Measurements from ENCODE around the gene CNNM4. TPM values are rescaled to one million over a fixed set of nuclear protein-coding genes. Genes with fewer than 3 reads are reported as not detected.

CNNM4 gene
- polyA plus RNA-seq, 2 of the 4 experiments (the other 2 are of a cell fraction) = 8.8 to 11.2 TPM

DNA sequence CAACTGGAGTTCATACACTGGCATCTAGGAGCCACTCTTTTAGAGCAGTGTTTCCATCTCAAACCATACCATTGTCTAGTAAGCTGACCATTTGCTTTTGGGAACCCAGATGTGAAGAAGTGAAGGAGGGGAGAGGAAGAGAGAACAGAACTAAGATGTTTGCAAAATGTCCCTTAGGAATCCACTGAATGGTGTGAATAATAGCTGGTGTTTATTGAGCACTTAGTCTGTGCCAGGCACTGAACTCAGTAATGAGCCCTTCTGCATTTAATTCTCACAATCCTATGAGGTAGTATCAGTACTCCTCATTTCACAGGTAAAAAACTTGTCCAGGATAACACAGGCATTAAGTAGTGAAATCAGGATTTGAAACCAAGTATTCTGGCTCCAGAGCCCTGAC is 44.3 kb upstream of the CNNM4 start:
- DNase-seq (ENCODE audit: low read depth in 1 of 2, low spot score in 1 of 2) (no peak), ATAC-seq (no peak), FAIRE-seq (no peak)
- ChIA-PET CTCF (no interaction called here), POLR2A (no interaction called here)
- no peak for TF ChIP-seq NFE2L2 (conservative IDR thresholded peaks at IDR 0.05; ENCODE audit: low read length)
- TF ChIP-seq NPAS2 (CRISPR knock-in tag; IDR thresholded peaks at IDR 0.05; ENCODE audit: borderline replicate concordance) = no peak
- TF ChIP-seq, protein P1, sequence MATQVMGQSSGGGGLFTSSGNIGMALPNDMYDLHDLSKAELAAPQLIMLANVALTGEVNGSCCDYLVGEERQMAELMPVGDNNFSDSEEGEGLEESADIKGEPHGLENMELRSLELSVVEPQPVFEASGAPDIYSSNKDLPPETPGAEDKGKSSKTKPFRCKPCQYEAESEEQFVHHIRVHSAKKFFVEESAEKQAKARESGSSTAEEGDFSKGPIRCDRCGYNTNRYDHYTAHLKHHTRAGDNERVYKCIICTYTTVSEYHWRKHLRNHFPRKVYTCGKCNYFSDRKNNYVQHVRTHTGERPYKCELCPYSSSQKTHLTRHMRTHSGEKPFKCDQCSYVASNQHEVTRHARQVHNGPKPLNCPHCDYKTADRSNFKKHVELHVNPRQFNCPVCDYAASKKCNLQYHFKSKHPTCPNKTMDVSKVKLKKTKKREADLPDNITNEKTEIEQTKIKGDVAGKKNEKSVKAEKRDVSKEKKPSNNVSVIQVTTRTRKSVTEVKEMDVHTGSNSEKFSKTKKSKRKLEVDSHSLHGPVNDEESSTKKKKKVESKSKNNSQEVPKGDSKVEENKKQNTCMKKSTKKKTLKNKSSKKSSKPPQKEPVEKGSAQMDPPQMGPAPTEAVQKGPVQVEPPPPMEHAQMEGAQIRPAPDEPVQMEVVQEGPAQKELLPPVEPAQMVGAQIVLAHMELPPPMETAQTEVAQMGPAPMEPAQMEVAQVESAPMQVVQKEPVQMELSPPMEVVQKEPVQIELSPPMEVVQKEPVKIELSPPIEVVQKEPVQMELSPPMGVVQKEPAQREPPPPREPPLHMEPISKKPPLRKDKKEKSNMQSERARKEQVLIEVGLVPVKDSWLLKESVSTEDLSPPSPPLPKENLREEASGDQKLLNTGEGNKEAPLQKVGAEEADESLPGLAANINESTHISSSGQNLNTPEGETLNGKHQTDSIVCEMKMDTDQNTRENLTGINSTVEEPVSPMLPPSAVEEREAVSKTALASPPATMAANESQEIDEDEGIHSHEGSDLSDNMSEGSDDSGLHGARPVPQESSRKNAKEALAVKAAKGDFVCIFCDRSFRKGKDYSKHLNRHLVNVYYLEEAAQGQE (IDR thresholded peaks at IDR 0.05) = no peak
- no peak for TF ChIP-seq GATA3 (IDR thresholded peaks at IDR 0.05; ENCODE audit: borderline replicate concordance)
- no peak for TF ChIP-seq MYC (IDR thresholded peaks at IDR 0.05; ENCODE audit: borderline replicate concordance, low read length)
- TF ChIP-seq, protein P2, sequence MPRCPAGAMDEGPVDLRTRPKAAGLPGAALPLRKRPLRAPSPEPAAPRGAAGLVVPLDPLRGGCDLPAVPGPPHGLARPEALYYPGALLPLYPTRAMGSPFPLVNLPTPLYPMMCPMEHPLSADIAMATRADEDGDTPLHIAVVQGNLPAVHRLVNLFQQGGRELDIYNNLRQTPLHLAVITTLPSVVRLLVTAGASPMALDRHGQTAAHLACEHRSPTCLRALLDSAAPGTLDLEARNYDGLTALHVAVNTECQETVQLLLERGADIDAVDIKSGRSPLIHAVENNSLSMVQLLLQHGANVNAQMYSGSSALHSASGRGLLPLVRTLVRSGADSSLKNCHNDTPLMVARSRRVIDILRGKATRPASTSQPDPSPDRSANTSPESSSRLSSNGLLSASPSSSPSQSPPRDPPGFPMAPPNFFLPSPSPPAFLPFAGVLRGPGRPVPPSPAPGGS (IDR thresholded peaks at IDR 0.05) = no peak
- no peak for TF ChIP-seq HOXB13 (CRISPR knock-in tag; IDR thresholded peaks at IDR 0.05; ENCODE audit: low read depth)
- TF ChIP-seq JUNB (IDR thresholded peaks at IDR 0.05) = no peak
- peaks cover 34% of the 10 kb centered on the region for H3K4me1 ChIP-seq
- peak overlapping the region; percentile 78 for H3K4me2 ChIP-seq
- H3K4me3 ChIP-seq = no peak overlapping the region
- peak overlapping the region; percentile 62 to 77 for H3K27ac ChIP-seq
- no peaks in the 10 kb centered on the region for H3K9me3 ChIP-seq

DNA sequence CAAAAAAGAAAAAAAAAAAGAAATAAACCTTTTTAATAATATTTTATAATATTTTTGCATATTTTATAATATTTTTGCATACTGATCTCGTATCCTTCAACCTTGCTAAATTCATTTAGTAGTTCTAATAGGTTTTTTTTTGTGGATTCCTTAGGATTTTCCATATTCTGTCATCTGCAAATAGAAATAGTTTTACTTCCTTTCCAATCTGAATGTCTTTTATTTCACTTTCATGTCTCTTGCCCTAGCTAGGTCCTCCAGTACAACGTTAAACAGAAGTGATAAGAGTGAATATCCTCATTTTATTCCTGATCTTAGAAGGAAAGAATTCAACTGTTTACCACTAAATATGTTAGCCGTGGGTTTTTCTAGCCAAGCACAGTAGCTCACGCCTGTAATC is 34.6 kb upstream of the CNNM4 start:
- CTCF ChIA-PET = no interaction called here
- POLR2A ChIA-PET = no interaction called here
- FAIRE-seq = no peak

More for the DNA sequence above, 34.6 kb upstream of the CNNM4 start:
- Histone ChIP-seq H3K9me3 (no peaks in the 10 kb centered on the region), H3K27ac (no peak overlapping the region), H3K4me1 (no peaks in the 10 kb centered on the region), H3K4me2 (no peak overlapping the region), H3K4me3 (no peak overlapping the region)
- no peak for ATAC-seq
- TF ChIP-seq RNF2 (IDR thresholded peaks at IDR 0.05; ENCODE audit: borderline replicate concordance, low read depth) (no peak), SMC3 (IDR thresholded peaks at IDR 0.05) (no peak), RARB (CRISPR knock-in tag; IDR thresholded peaks at IDR 0.05) (no peak), CEBPB (IDR thresholded peaks at IDR 0.05) (no peak), TFCP2L1 (CRISPR knock-in tag; IDR thresholded peaks at IDR 0.05) (no peak), TP53 (CRISPR knock-in tag; IDR thresholded peaks at IDR 0.05) (no peak), GATA3 (IDR thresholded peaks at IDR 0.05; ENCODE audit: borderline replicate concordance) (no peak), ZC3H11A (IDR thresholded peaks at IDR 0.05) (no peak), NPAS2 (CRISPR knock-in tag; IDR thresholded peaks at IDR 0.05; ENCODE audit: borderline replicate concordance) (no peak), CBX8 (IDR thresholded peaks at IDR 0.05) (no peak), RFX5 (IDR thresholded peaks at IDR 0.05) (no peak)
- TF ChIP-seq, protein P3, sequence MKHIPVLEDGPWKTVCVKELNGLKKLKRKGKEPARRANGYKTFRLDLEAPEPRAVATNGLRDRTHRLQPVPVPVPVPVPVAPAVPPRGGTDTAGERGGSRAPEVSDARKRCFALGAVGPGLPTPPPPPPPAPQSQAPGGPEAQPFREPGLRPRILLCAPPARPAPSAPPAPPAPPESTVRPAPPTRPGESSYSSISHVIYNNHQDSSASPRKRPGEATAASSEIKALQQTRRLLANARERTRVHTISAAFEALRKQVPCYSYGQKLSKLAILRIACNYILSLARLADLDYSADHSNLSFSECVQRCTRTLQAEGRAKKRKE (CRISPR knock-in tag; IDR thresholded peaks at IDR 0.05; ENCODE audit: low read depth) = no peak
- TF ChIP-seq, protein P4, sequence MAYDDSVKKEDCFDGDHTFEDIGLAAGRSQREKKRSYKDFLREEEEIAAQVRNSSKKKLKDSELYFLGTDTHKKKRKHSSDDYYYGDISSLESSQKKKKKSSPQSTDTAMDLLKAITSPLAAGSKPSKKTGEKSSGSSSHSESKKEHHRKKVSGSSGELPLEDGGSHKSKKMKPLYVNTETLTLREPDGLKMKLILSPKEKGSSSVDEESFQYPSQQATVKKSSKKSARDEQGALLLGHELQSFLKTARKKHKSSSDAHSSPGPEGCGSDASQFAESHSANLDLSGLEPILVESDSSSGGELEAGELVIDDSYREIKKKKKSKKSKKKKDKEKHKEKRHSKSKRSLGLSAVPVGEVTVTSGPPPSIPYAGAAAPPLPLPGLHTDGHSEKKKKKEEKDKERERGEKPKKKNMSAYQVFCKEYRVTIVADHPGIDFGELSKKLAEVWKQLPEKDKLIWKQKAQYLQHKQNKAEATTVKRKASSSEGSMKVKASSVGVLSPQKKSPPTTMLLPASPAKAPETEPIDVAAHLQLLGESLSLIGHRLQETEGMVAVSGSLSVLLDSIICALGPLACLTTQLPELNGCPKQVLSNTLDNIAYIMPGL (CRISPR knock-in tag; IDR thresholded peaks at IDR 0.05; ENCODE audit: borderline replicate concordance) = no peak
- TF ChIP-seq, protein P5, sequence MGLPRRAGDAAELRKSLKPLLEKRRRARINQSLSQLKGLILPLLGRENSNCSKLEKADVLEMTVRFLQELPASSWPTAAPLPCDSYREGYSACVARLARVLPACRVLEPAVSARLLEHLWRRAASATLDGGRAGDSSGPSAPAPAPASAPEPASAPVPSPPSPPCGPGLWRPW (IDR thresholded peaks at IDR 0.05) = no peak
- TF ChIP-seq, protein P6, sequence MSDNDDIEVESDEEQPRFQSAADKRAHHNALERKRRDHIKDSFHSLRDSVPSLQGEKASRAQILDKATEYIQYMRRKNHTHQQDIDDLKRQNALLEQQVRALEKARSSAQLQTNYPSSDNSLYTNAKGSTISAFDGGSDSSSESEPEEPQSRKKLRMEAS (IDR thresholded peaks at IDR 0.05) = no peak
- WGBS (ENCODE audit: missing lambda C conversion rate) = 95% methylated on average over 4 of the region's 4 CpGs
- no peak for DNase-seq (ENCODE audit: low read depth in 1 of 2, low spot score in 1 of 2)

Data from A549 (cell line).